BLaER1 treated with 17β-estradiol and CSF1 and Interleukin-3, amounts not matched to agents 10 nM and 100 nM (cell line): ENCODE results near the gene MAF.
A peak's percentile ranks its signal among the peaks of the same experiment; 100 is the strongest.

ENCODE experiments used
- H3K27ac ChIP-seq, 11 experiments: shearing (Covaris generic); formaldehyde crosslinking; 2 replicates each; pipeline ENCODE4 v1.8.1; 2022
- H3K27me3 ChIP-seq, 11 experiments: shearing (Covaris generic); formaldehyde crosslinking; 2 replicates each; pipeline ENCODE4 v1.8.1; 2022
- H3K36me3 ChIP-seq, 11 experiments: shearing (Covaris generic); formaldehyde crosslinking; 2 replicates each; pipeline ENCODE4 v1.8.1; 2022
- H3K4me1 ChIP-seq, 10 experiments: shearing (Covaris generic); formaldehyde crosslinking; 2 replicates each; pipeline ENCODE4 v1.8.1; 2022
- H3K4me2 ChIP-seq, 11 experiments: shearing (Covaris generic); formaldehyde crosslinking; 2 replicates each; pipeline ENCODE4 v1.8.1; 2022
- H3K4me3 ChIP-seq, 10 experiments: shearing (Covaris generic); formaldehyde crosslinking; 2 replicates each; pipeline ENCODE4 v1.8.1; 2022
- H3K9ac ChIP-seq, 11 experiments: shearing (Covaris generic); formaldehyde crosslinking; 2 replicates each; pipeline ENCODE4 v1.8.1; 2022
- H3K9me3 ChIP-seq, 11 experiments: shearing (Covaris generic); formaldehyde crosslinking; replicated peaks in 1 of 11; 2 replicates each; pipeline ENCODE4 v1.8.1; 2022
- H4K20me1 ChIP-seq, 11 experiments: shearing (Covaris generic); formaldehyde crosslinking; 2 replicates each; pipeline ENCODE4 v1.8.1; 2022
- Cebpa-rat ChIP-seq, 11 experiments: shearing (Covaris generic); IDR thresholded peaks; 2 replicates each; pipeline ENCODE4 v1.8.1; 2022

MAF gene

DNA sequence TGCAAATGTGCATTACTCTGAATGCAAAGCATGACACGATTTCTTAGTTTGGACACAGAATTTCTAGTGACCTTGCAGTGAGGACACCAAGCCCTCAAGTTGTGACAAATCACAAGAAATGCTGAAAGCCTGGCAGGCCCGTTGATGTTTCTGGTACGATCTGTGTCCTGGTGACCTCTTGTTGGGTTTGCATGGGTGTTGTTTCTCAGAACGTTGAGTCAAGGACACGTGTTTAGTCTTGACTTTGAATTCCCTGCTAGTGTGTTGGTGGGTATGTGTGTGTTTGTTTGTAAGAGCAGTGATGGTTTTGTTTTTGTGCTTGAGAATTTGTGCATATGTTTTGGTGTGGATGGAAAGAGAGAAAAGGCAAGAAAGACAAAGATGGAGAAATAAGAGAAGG, 37.8 kb upstream of the MAF start:
- no peak for TF ChIP-seq Cebpa-rat (IDR thresholded peaks at IDR 0.05)

DNA sequence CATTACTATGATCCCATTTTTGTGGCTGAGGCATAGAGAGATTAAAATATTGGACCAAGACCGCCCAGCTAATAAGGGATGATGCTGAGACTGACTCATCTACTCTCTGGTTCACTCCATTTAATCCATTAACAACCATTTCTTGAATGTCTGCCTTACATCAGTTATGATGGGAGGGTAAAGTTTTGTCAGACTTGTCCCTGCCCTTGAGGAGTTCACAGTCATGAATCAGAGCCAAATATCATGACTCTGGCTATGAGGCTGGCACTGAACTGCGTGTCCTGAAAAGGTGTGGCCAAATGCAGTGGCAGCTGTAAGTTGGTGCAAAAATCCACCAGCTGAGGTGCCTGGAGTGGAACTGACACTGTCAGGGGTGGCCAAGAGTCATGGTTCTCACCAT, 35.0 kb upstream of the MAF start:
- TF ChIP-seq Cebpa-rat (IDR thresholded peaks at IDR 0.05), result no peak
- H3K4me3 ChIP-seq, result no peak overlapping the region
- H3K27me3 ChIP-seq, result no peaks in the 10 kb centered on the region
- no peak overlapping the region for H3K9ac ChIP-seq
- H3K27ac ChIP-seq, result no peak overlapping the region
- H4K20me1 ChIP-seq, result no peaks in the 10 kb centered on the region
- H3K4me1 ChIP-seq, result peaks cover 0 to 9% (median under 1%) of the 10 kb centered on the region in 10 experiments; a peak in 5 of 20 replicates
- H3K36me3 ChIP-seq, result no peaks in the 10 kb centered on the region
- H3K4me2 ChIP-seq, result no peak overlapping the region
- peaks cover 0 to 5% (median 0%) of the 10 kb centered on the region in 11 experiments; a peak in 5 of 22 replicates for H3K9me3 ChIP-seq

More for the DNA sequence above, 37.8 kb upstream of the MAF start:
- Histone ChIP-seq H4K20me1 (no peaks in the 10 kb centered on the region), H3K27me3 (0 out of 22 replicates have a peak, but pooled peaks cover 0 to 3% (median 0%) of the 10 kb centered on the region in 11 experiments), H3K27ac (no peak overlapping the region), H3K4me3 (no peak overlapping the region), H3K36me3 (no peaks in the 10 kb centered on the region), H3K4me2 (no peak overlapping the region), H3K9ac (no peak overlapping the region), H3K4me1 (peaks cover 0 to 16% (median 4%) of the 10 kb centered on the region in 10 experiments; a peak in 7 of 20 replicates), H3K9me3 (no peaks in the 10 kb centered on the region)

DNA sequence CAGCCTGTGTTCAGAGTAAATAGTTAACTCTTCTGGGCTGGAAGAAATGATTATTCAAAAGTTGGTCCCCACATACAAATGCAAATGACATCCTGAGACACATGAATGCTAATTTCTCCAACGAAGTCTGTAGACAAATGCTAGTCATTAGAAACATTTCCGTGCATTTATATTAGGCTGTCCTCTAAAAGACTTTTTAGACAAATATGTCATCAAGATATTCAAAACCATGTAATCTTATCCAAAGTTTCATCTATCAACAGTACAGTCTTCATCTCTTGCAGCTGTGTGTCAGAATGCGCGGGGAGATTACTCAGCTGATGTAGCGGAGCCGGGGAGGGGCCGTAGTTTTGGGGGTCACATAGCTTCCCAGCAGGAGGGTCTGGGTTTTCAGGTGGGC, 33.8 kb upstream of the MAF start:
- Histone ChIP-seq H3K4me1 (peaks cover 0 to under 1% (median 0%) of the 10 kb centered on the region in 10 experiments; a peak in 2 of 20 replicates), H4K20me1 (no peaks in the 10 kb centered on the region), H3K9ac (no peak overlapping the region), H3K4me3 (no peak overlapping the region), H3K36me3 (no peaks in the 10 kb centered on the region), H3K27me3 (no peaks in the 10 kb centered on the region), H3K27ac (no peak overlapping the region), H3K9me3 (peaks cover 0 to 10% (median 8%) of the 10 kb centered on the region in 11 experiments; a peak in 8 of 22 replicates), H3K4me2 (no peak overlapping the region)
- no peak for TF ChIP-seq Cebpa-rat (IDR thresholded peaks at IDR 0.05)

DNA sequence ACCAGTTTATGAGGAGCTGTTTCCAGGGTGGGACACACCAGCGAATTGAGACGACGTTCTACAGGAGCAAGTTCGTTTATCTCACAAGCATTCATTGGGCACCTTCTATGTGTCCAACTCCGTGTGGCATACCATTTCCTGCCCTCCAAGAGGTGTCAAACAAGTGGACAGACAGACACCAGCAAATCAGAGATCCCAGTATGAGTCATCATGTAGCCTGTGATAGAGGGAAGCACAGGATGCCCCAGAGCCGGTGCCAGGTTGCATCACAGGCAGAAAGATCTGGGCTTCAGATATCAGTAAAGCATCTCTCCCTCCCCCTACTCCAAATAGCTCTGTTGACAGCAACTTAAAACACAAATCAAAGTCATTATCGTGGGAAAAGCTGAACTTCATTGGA, 31.8 kb upstream of the MAF start:
- no peaks in the 10 kb centered on the region for H3K36me3 ChIP-seq
- TF ChIP-seq Cebpa-rat (IDR thresholded peaks at IDR 0.05), result no peak
- H3K4me3 ChIP-seq, result no peak overlapping the region
- no peak overlapping the region for H3K27ac ChIP-seq
- H3K4me1 ChIP-seq, result peaks cover 6 to 16% (median 14%) of the 10 kb centered on the region in 10 experiments; a peak in 19 of 20 replicates
- H3K27me3 ChIP-seq, result no peaks in the 10 kb centered on the region
- no peak overlapping the region for H3K4me2 ChIP-seq
- H4K20me1 ChIP-seq, result no peaks in the 10 kb centered on the region
- H3K9ac ChIP-seq, result no peak overlapping the region
- peaks cover 0 to 10% (median 8%) of the 10 kb centered on the region in 11 experiments; a peak in 8 of 22 replicates for H3K9me3 ChIP-seq

DNA sequence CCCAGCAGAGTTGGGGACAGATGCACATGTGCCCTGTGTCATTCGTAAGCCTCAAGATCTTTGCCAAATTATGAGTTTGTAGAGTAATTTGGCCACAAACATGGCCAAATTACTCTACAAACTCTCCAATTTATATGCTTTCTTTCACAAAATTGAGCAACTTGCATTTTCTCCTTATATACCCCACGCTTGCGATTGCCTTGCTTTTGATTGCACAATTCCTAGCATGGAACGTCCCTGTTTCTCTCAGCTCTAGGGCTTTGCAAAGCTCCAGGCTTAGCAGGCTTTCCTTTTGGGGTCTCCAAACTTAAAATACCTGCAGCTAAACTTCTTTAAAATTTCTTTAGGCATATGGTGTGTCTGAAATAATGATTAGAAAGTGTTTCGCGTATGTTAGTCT, 28.5 kb upstream of the MAF start:
- H3K4me3 ChIP-seq, result no peak overlapping the region
- H3K27me3 ChIP-seq, result no peaks in the 10 kb centered on the region
- peak overlapping the region in 9 of 11 experiments; percentile 35 to 65 (median 56); a peak in 17 of 22 replicates for H3K4me2 ChIP-seq
- no peaks in the 10 kb centered on the region for H4K20me1 ChIP-seq
- TF ChIP-seq Cebpa-rat (IDR thresholded peaks at IDR 0.05), result peak in 3 of 11 experiments; percentile 47 to 74 (median 61); a peak in 4 of 22 replicates
- no peaks in the 10 kb centered on the region for H3K36me3 ChIP-seq
- H3K9ac ChIP-seq, result peak overlapping the region in 1 of 11 experiments; percentile 25; a peak in 1 of 22 replicates
- H3K9me3 ChIP-seq, result peaks cover 0 to 10% (median 8%) of the 10 kb centered on the region in 11 experiments; a peak in 8 of 22 replicates
- peaks cover 6 to 16% (median 14%) of the 10 kb centered on the region in 10 experiments; a peak in 19 of 20 replicates for H3K4me1 ChIP-seq
- H3K27ac ChIP-seq, result peak overlapping the region in 4 of 11 experiments; percentile 5 to 45 (median 29); a peak in 5 of 22 replicates

DNA sequence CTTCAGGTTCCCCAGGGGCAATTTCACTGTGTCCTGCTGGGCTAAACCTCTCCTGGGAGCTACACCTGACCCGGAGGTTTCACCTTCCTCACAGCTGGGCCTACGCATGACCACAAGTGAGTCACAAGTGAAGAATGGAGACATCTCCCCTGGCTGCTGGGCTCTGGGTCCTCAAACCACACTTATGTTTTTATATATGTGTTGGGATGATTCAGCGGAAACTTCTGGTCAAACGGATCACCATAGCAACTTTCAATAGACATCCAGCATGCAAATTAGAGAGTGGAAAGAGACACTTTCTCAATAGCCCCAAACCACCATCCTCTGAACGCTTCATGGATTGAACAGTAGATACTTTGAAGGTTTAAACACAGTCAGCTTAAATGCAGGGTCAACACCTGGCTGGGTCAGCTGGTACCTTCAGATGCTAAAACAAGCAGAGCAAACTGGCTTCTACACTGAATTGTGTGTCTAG, 28.0 kb upstream of the MAF start:
- H3K4me1 ChIP-seq, result peaks cover 6 to 16% (median 14%) of the 10 kb centered on the region in 10 experiments; a peak in 19 of 20 replicates
- H3K4me2 ChIP-seq, result peak overlapping the region; percentile 35 to 65 (median 54)
- H3K4me3 ChIP-seq, result no peak overlapping the region
- H3K36me3 ChIP-seq, result no peaks in the 10 kb centered on the region
- H3K9me3 ChIP-seq, result peaks cover 0 to 10% (median 8%) of the 10 kb centered on the region in 11 experiments; a peak in 8 of 22 replicates
- no peaks in the 10 kb centered on the region for H4K20me1 ChIP-seq
- TF ChIP-seq Cebpa-rat (IDR thresholded peaks at IDR 0.05), result no peak
- H3K27me3 ChIP-seq, result no peaks in the 10 kb centered on the region
- peak overlapping the region in 1 of 11 experiments; percentile 25; a peak in 1 of 22 replicates for H3K9ac ChIP-seq
- H3K27ac ChIP-seq, result peak overlapping the region in 4 of 11 experiments; percentile 5 to 45 (median 29); a peak in 6 of 22 replicates

DNA sequence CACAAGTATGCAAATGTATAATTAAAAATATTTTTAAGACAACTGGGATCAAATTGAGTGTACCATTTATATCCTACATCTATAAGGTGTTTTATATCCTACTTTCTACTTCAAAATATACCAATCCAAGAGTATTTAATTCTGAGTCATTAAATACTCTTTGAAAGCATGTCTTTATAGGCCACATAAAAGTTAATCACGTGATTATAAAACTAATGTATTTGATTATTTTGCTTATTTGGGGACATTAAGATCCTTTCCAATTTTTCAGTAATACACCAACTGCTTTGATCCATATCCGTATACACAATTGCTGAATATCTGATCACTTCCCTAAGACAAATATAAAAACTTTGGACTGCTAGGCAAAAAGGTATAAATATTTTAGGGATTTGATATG, 26.6 kb upstream of the MAF start:
- Histone ChIP-seq H3K4me2 (no peak overlapping the region), H3K4me3 (no peak overlapping the region), H3K4me1 (peaks cover 6 to 16% (median 14%) of the 10 kb centered on the region in 10 experiments; a peak in 19 of 20 replicates), H3K36me3 (no peaks in the 10 kb centered on the region), H3K27me3 (no peaks in the 10 kb centered on the region), H3K9ac (no peak overlapping the region), H3K9me3 (peaks cover 0 to 10% (median 8%) of the 10 kb centered on the region in 11 experiments; a peak in 8 of 22 replicates), H4K20me1 (no peaks in the 10 kb centered on the region), H3K27ac (no peak overlapping the region)
- no peak for TF ChIP-seq Cebpa-rat (IDR thresholded peaks at IDR 0.05)

DNA sequence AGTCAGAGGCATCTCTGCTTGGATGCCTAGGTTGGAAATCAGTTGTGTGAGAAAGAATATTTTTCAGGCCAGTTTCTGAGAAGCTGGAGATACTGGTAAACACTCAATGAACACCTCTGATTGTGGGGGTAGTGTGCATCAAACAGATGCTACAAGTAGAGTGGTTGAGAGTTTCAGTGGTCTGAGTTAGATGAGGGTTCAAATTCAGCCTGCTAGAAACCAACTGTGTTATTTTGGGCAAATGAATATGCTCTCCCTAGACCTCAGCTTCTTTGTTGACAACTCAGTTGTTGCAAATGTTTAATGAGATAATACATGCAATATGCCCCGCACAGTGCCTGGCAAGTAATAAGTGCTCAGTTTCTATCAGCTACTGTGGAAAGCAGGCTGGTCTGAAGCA, 25.2 kb upstream of the MAF start:
- Histone ChIP-seq H3K9ac (no peak overlapping the region), H3K9me3 (peaks cover 0 to 10% (median 7%) of the 10 kb centered on the region in 11 experiments; a peak in 8 of 22 replicates), H3K36me3 (no peaks in the 10 kb centered on the region), H3K4me2 (no peak overlapping the region), H3K4me1 (peaks cover 6 to 16% (median 14%) of the 10 kb centered on the region in 10 experiments; a peak in 19 of 20 replicates), H3K27ac (no peak overlapping the region), H4K20me1 (no peaks in the 10 kb centered on the region), H3K4me3 (no peak overlapping the region), H3K27me3 (no peaks in the 10 kb centered on the region)
- TF ChIP-seq Cebpa-rat (IDR thresholded peaks at IDR 0.05), result no peak

DNA sequence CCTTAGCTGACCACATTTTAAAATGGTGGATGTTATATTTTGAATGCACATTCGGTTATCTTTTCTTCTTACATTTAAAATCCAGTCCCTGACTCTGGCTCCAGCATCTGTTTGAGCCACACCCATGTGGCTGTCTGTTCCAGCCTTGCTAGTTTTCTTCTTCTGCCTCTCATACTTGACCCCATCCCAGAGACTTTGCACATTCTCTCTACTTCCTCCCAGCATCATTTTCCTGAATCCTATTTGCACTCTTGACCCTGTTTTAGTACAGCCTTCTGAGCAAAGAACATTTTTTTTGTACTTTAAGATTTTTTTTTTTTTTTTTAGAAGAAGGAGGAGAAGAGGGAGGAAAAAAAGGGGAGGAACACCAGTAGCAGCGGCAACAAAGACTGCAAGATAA, 23.3 kb upstream of the MAF start:
- no peak for TF ChIP-seq Cebpa-rat (IDR thresholded peaks at IDR 0.05)
- Histone ChIP-seq H3K4me1 (peaks cover 6 to 12% (median 10%) of the 10 kb centered on the region in 10 experiments; a peak in 19 of 20 replicates), H4K20me1 (no peaks in the 10 kb centered on the region), H3K9me3 (no peaks in the 10 kb centered on the region), H3K9ac (no peak overlapping the region), H3K4me2 (no peak overlapping the region), H3K4me3 (no peak overlapping the region), H3K27me3 (no peaks in the 10 kb centered on the region), H3K27ac (no peak overlapping the region), H3K36me3 (no peaks in the 10 kb centered on the region)
